Measurements from ENCODE around the gene PLAGL1.

- TF ChIP-seq CTCF (IDR thresholded peaks at IDR 0.05) (no peak), POLR2A (IDR thresholded peaks at IDR 0.05) (no peak)
Observed at GRCh38 chr6:143986463-143987065, 21.5 kb downstream of the PLAGL1 start.
